ENCODE measurements around the gene HACD4. TPM values are rescaled to one million over a fixed set of nuclear protein-coding genes. Genes with fewer than 3 reads are reported as not detected.

The HACD4 gene
- polyA plus RNA-seq, 2 of the 4 experiments (the other 2 are of a cell fraction): 1.5 to 4.4 TPM

GRCh38 chr9:20988061-20988460, 43.4 kb downstream of the HACD4 start:
- no peak overlapping the region for H3K4me2 ChIP-seq
- TF ChIP-seq HOXB5 (CRISPR knock-in tag; IDR thresholded peaks at IDR 0.05): no peak
- TF ChIP-seq ZNF302 (CRISPR knock-in tag; IDR thresholded peaks at IDR 0.05): no peak
- TF ChIP-seq RAD21 (conservative IDR thresholded peaks at IDR 0.05 in 1 of 2, IDR thresholded peaks at IDR 0.05 in 1 of 2): no peak
- no peak for TF ChIP-seq E2F6 (IDR thresholded peaks at IDR 0.05; ENCODE audit: borderline replicate concordance, low read depth)
- no peak for TF ChIP-seq CTCF (IDR thresholded peaks at IDR 0.05)
- no peak for TF ChIP-seq FOSL2 (IDR thresholded peaks at IDR 0.05)
- no peak for TF ChIP-seq FOSL2 (CRISPR knock-in tag; IDR thresholded peaks at IDR 0.05)
- no peak for TF ChIP-seq POLR2AphosphoS2 (conservative IDR thresholded peaks at IDR 0.05; ENCODE audit: low read length)
- TF ChIP-seq CBX2 (IDR thresholded peaks at IDR 0.05; ENCODE audit: borderline replicate concordance, low read depth): no peak
- no peak for TF ChIP-seq NPAS2 (CRISPR knock-in tag; IDR thresholded peaks at IDR 0.05; ENCODE audit: borderline replicate concordance)
- no peak for TF ChIP-seq ZC3H11A (IDR thresholded peaks at IDR 0.05)
- no peak for TF ChIP-seq RCOR1 (IDR thresholded peaks at IDR 0.05; ENCODE audit: low read depth, low read length)
- TF ChIP-seq NR3C1 (IDR thresholded peaks at IDR 0.05): no peak
- TF ChIP-seq ELK1 (IDR thresholded peaks at IDR 0.05; ENCODE audit: low read depth, low read length): no peak
- TF ChIP-seq SMC3 (IDR thresholded peaks at IDR 0.05): no peak
- TF ChIP-seq MAFK (IDR thresholded peaks at IDR 0.05; ENCODE audit: partially characterized antibody): no peak
- ATAC-seq: no peak
- POLR2A ChIA-PET: interaction anchor here (0.6 kb wide), 1 partner anchor 72 kb away, joined by 5 read pairs; no protein-coding TSS in a partner anchor
- no peak overlapping the region for H3K4me3 ChIP-seq
- FAIRE-seq: no peak
- DNase-seq (ENCODE audit: low read depth in 1 of 2, low spot score in 1 of 2): no peak
- WGBS (ENCODE audit: missing lambda C conversion rate): 88% methylated on average over 3 of the region's 3 CpGs
- CTCF ChIA-PET: no interaction called here
- H3K4me1 ChIP-seq: peaks cover 10% of the 10 kb centered on the region; the same call in 2 of the 3 replicates
- H3K27ac ChIP-seq: no peak overlapping the region
- H3K9me3 ChIP-seq: no peaks in the 10 kb centered on the region

GRCh38 chr9:20987521-20987920, 43.9 kb downstream of the HACD4 start:
- POLR2A ChIA-PET: no interaction called here
- TF ChIP-seq CTCF (IDR thresholded peaks at IDR 0.05) (no peak), EHF (CRISPR knock-in tag; IDR thresholded peaks at IDR 0.05) (no peak), TP53 (CRISPR knock-in tag; IDR thresholded peaks at IDR 0.05) (no peak), CHD2 (IDR thresholded peaks at IDR 0.05; ENCODE audit: low read length, partially characterized antibody) (no peak), ZSCAN20 (CRISPR knock-in tag; IDR thresholded peaks at IDR 0.05) (no peak), HEYL (CRISPR knock-in tag; IDR thresholded peaks at IDR 0.05) (no peak), KDM1A (IDR thresholded peaks at IDR 0.05; ENCODE audit: low read depth) (no peak)
- Histone ChIP-seq H3K4me3 (no peak overlapping the region), H3K27ac (no peak overlapping the region), H3K4me1 (peaks cover 10% of the 10 kb centered on the region; the same call in 2 of the 3 replicates), H3K9me3 (no peaks in the 10 kb centered on the region), H3K4me2 (no peak overlapping the region)
- FAIRE-seq (no peak), DNase-seq (ENCODE audit: low read depth in 1 of 2, low spot score in 1 of 2) (no peak), ATAC-seq (no peak)
- CTCF ChIA-PET: interaction anchor here (1.2 kb wide), 1 partner anchor 117 kb away, joined by 3 read pairs; no protein-coding TSS in a partner anchor
- 93% methylated on average over 1 of the region's 1 CpG for WGBS (ENCODE audit: missing lambda C conversion rate)
